GM12878 (cell line): ENCODE measurements around the gene SRL. TPM values are rescaled to one million over a fixed set of nuclear protein-coding genes. Genes with fewer than 3 reads are reported as not detected.

Experiments
- ATAC-seq: fragments of 200-7000 bp; cut with Tn5 transposase; 3 replicates; pipeline ENCODE4 v1.9.1; 2020; ENCODE audit warnings: mild to moderate bottlenecking, moderate library complexity
- BruUV-seq: library from RNA; stranded (reverse); fragments of 400-500 nt; replicated peaks from 2 replicates; lab custom pipeline; 2021; lab: Mats Ljungman, UMichigan
- CTCF ChIA-PET: fragments of 300-600 bp; sonication (Branson Sonifier 250); formaldehyde crosslinking; extraction: SDS; loops from one replicate; lab custom pipeline; 2021; ENCODE audit warnings: inconsistent platforms; lab: Yijun Ruan, JAX
- POLR2A ChIA-PET: fragments of 350-600 bp; formaldehyde crosslinking; extraction: SDS; loops from one replicate; lab custom pipeline; 2021; ENCODE audit warnings: inconsistent platforms; lab: Charles Lee
- RAD21 ChIA-PET: fragments of 300-600 bp; sonication (Branson Sonifier 250); formaldehyde crosslinking; loops from one replicate; lab custom pipeline; 2023; ENCODE audit warnings: antibody characterized with exemption; ENCODE audit not compliant: unreplicated experiment; lab: Charles Lee
- SMC1A ChIA-PET: fragments of 300-600 bp; sonication (Branson Sonifier 250); formaldehyde crosslinking; loops from one replicate; lab custom pipeline; 2023; ENCODE audit not compliant: unreplicated experiment, uncharacterized antibody; lab: Charles Lee
- DNase-seq: peaks from one replicate; pipeline ENCODE4 v3.0.0-alpha.2; 2011; ENCODE audit warnings: low read depth, low spot score
- FAIRE-seq: peaks from 3 replicates; lab custom pipeline; 2011; peaks lifted over from hg19 to GRCh38; lab: Jason Lieb, UNC
- H2AFZ ChIP-seq: 2 replicates; pipeline ENCODE4 v1.6.0; 2011; ENCODE audit warnings: low read depth, low read length, control low read depth; ENCODE audit not compliant: control insufficient read depth
- H3K27ac ChIP-seq: 2 replicates; pipeline ENCODE4 v1.5.1; 2011; ENCODE audit warnings: control low read depth; ENCODE audit not compliant: control insufficient read depth, insufficient read depth
- H3K27me3 ChIP-seq, 2 experiments: replicated peaks in 1 of 2; 2 replicates each; pipeline versions ENCODE4 v1.6.0 to v1.6.1; 2011; ENCODE audit warnings: low read length in 1 of 2; ENCODE audit not compliant: control insufficient read depth in 2 of 2, insufficient read depth in 2 of 2
- H3K36me3 ChIP-seq, 2 experiments: 2 replicates each; pipeline ENCODE4 v1.5.1; 2011; ENCODE audit warnings: low read length in 1 of 2; ENCODE audit not compliant: control insufficient read depth in 2 of 2, insufficient read depth in 2 of 2
- H3K4me1 ChIP-seq: 2 replicates; pipeline ENCODE4 v1.6.1; 2011; ENCODE audit warnings: mild to moderate bottlenecking, low read length, moderate library complexity, mixed read lengths; ENCODE audit not compliant: control insufficient read depth, insufficient read depth
- H3K4me2 ChIP-seq: 2 replicates; pipeline ENCODE4 v1.6.0; 2011; ENCODE audit warnings: control low read depth; ENCODE audit not compliant: control insufficient read depth, insufficient read depth
- H3K4me3 ChIP-seq: fragments of 200-600 bp; sonication (generic); 2 replicates; pipeline ENCODE4 v1.5.1; 2016
- H3K79me2 ChIP-seq: 2 replicates; pipeline ENCODE4 v1.6.0; 2011; ENCODE audit warnings: low read length; ENCODE audit not compliant: control insufficient read depth, insufficient read depth
- H3K9ac ChIP-seq: 2 replicates; pipeline ENCODE4 v1.8.0; 2011; ENCODE audit warnings: low read length, control low read depth, mixed read lengths; ENCODE audit not compliant: control insufficient read depth, insufficient read depth
- H3K9me3 ChIP-seq: replicated peaks from 3 replicates; pipeline ENCODE4 v1.5.1; 2011; ENCODE audit warnings: mild to moderate bottlenecking, low read length; ENCODE audit not compliant: control insufficient read depth, insufficient read depth
- H4K20me1 ChIP-seq: 2 replicates; pipeline ENCODE4 v1.6.0; 2011; ENCODE audit not compliant: control insufficient read depth, insufficient read depth
- BHLHE40 ChIP-seq, 2 experiments: fragments of 450-650 bp in 1 of 2; IDR thresholded peaks; 2 replicates each; pipeline ENCODE4 v1.6.1; 2011 to 2017; ENCODE audit warnings: low read depth in 2 of 2, borderline replicate concordance in 1 of 2, improper control_type of control experiment in 1 of 2, low read length in 1 of 2, mild to moderate bottlenecking in 1 of 2
- BRCA1 ChIP-seq: IDR thresholded peaks from 2 replicates; pipeline ENCODE4 v1.6.1; 2011; ENCODE audit warnings: low read depth, low read length, improper control_type of control experiment
- CREB1 ChIP-seq: IDR thresholded peaks from 2 replicates; pipeline ENCODE4 v1.6.1; 2012; ENCODE audit warnings: low read depth, mild to moderate bottlenecking, inconsistent platforms
- EP300 ChIP-seq, 2 experiments: fragments of 150-350 bp in 1 of 2; IDR thresholded peaks; 2 replicates each; pipeline ENCODE4 v1.6.1; 2011 to 2012; ENCODE audit warnings: low read depth in 2 of 2, low read length in 2 of 2, borderline replicate concordance in 1 of 2, improper control_type of control experiment in 1 of 2, inconsistent platforms in 1 of 2; ENCODE audit not compliant: control insufficient read depth in 1 of 2
- FOXM1 ChIP-seq: IDR thresholded peaks from 2 replicates; pipeline ENCODE4 v1.6.1; 2012; ENCODE audit warnings: low read depth, mild to moderate bottlenecking, inconsistent platforms, low read length, moderate library complexity
- GABPA ChIP-seq: IDR thresholded peaks from 2 replicates; pipeline ENCODE4 v1.6.1; 2014; ENCODE audit warnings: antibody characterized with exemption, low read depth, mild to moderate bottlenecking, inconsistent platforms
- KDM1A ChIP-seq: fragments of 200-600 bp; sonication (generic); IDR thresholded peaks from 2 replicates; pipeline ENCODE4 v1.6.1; 2016; ENCODE audit warnings: borderline replicate concordance
- POLR2AphosphoS2 ChIP-seq: IDR thresholded peaks from 2 replicates; pipeline ENCODE4 v1.6.1; 2011; ENCODE audit warnings: low read depth, mild to moderate bottlenecking, low read length, improper control_type of control experiment, moderate library complexity
- WGBS: methylation state at CpG from one replicate; pipeline ENCODE4 v1.1.6; 2016; ENCODE audit warnings: low lambda C conversion rate; ENCODE audit not compliant: insufficient replicate concordance, insufficient coverage; ENCODE audit errors: missing lambda C conversion rate; 5-methylcytosine and 5-hydroxymethylcytosine counted together
- in situ Hi-C: fragments of 300-500 bp; cut with MboI; formaldehyde crosslinking; loops from 9 replicates; pipeline ENCODE4 v1.14.3; 2018; ENCODE audit warnings: mixed read lengths
- intact Hi-C: fragments of 100-400 bp; cut with micrococcal nuclease; formaldehyde crosslinking; loops from one replicate; pipeline ENCODE4 v1.14.2; 2022; ENCODE audit not compliant: unreplicated experiment
- polyA plus RNA-seq, 11 experiments: library from polyadenylated mRNA; depleted of rRNA in 4 of 11; unstranded in 6 of 11; stranded (reverse) in 5 of 11; fragments of >200 nt; fragmentation: Nextera tagmentation in 4 of 11; fragmentation: Illumina TruSeq in 1 of 11; extraction: Ambion mirVana in 4 of 11; extraction: Trizol in 1 of 11; gene quantifications; 1 replicate in 1 of 11; 2 replicates in 10 of 11; pipeline versions ENCODE4 v1.2.1 to v1.2.3, GENCODE V29; 2011 to 2016; ENCODE audit warnings: inconsistent platforms in 2 of 11, missing spikeins in 2 of 11, low read depth in 1 of 11
- total RNA-seq, 4 experiments: library from RNA; depleted of rRNA in 3 of 4; stranded (reverse); fragments of >200 nt in 3 of 4; fragmentation: Illumina TruSeq in 1 of 4; extraction: Trizol in 1 of 4; gene quantifications; 2 replicates each; pipeline versions ENCODE4 v1.2.1 to v1.2.3, GENCODE V29; 2013 to 2021
- TF ChIP-seq, protein P1 (sequence below): fragments of 450-650 bp; IDR thresholded peaks from 2 replicates; pipeline ENCODE4 v1.6.1; 2017; ENCODE audit warnings: mild to moderate bottlenecking, low read depth, inconsistent platforms; ENCODE audit not compliant: poor library complexity, severe bottlenecking
- TF ChIP-seq, protein P2 (sequence below): IDR thresholded peaks from 2 replicates; pipeline ENCODE4 v1.6.1; 2011; ENCODE audit warnings: low read depth, mild to moderate bottlenecking, low read length, moderate library complexity, borderline replicate concordance; ENCODE audit errors: extremely low read depth
- TF ChIP-seq, protein P3 (sequence below): fragments of 450-650 bp; IDR thresholded peaks from 2 replicates; pipeline ENCODE4 v1.6.1; 2018; ENCODE audit warnings: borderline replicate concordance, mild to moderate bottlenecking; ENCODE audit not compliant: partially characterized antibody
- TF ChIP-seq, protein P4 (sequence below): fragments of 450-650 bp; IDR thresholded peaks from 2 replicates; pipeline ENCODE4 v1.6.1; 2014; ENCODE audit warnings: mild to moderate bottlenecking
- TF ChIP-seq, protein P5 (sequence below): fragments of 450-650 bp; formaldehyde crosslinking; IDR thresholded peaks from 2 replicates; pipeline ENCODE4 v1.4.0; 2022; ENCODE audit warnings: mild to moderate bottlenecking, moderate library complexity

SRL gene
- total and polyA plus RNA-seq, 10 of the 15 experiments (the other 5 are each of a cell fraction or from before 2014, with no cell fraction given) = not detected

DNA sequence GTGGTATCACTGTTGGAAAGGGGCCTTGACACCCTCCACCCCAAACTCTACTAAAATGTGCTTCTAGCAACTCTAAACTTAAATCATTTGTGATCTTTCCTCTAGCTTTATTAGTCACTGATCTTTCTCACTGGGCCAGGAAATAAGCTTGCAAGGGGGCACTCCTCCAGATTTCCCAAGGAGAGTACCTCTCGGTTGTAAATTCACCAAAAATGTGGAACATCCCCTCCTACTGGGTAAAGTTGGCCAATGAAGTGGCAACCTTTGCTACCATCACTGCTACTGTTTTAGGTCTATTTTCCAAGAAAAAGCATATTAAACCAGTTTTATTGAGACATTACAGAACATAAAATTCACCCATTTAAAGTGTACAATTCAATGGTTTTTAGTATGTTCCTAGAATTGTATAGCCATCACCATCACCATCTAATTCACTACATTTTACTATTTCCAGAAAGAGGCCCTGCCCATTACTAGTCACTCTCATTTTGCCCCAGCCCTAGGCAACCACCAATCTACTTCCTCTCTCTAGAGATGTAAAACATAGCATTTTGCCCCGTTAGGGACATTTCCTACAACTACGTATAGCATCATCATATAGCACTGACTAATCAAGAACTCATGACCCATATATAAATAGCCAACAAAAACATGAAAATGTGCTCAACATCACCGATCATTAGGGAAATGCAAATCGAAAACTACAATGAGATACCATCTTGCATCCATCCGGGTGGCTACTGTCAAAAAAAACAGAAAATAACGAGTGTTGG lies 81.0 kb downstream of the SRL start:
- no peaks in the 10 kb centered on the region for H3K4me1 ChIP-seq
- no peak overlapping the region for H2AFZ ChIP-seq
- in situ Hi-C loops (no loop called here), intact Hi-C loops (no loop called here)
- H4K20me1 ChIP-seq = no peaks in the 10 kb centered on the region
- SMC1A ChIA-PET = no interaction called here
- no peaks in the 10 kb centered on the region for H3K79me2 ChIP-seq
- ATAC-seq = peak; percentile 48; the same call in 2 of the 3 replicates
- H3K9me3 ChIP-seq = no peaks in the 10 kb centered on the region
- FAIRE-seq = no peak
- no TSS peak for BruUV-seq
- H3K27me3 ChIP-seq = no peaks in the 10 kb centered on the region
- CTCF ChIA-PET = no interaction called here
- H3K4me2 ChIP-seq = no peak overlapping the region
- no peak overlapping the region for H3K9ac ChIP-seq
- DNase-seq = no peak
- RAD21 ChIA-PET = no interaction called here
- H3K4me3 ChIP-seq = no peak overlapping the region
- WGBS = 34% methylated on average over 7 of the region's 7 CpGs
- POLR2A ChIA-PET = no interaction called here
- H3K36me3 ChIP-seq = no peaks in the 10 kb centered on the region
- H3K27ac ChIP-seq = no peak overlapping the region
- TF ChIP-seq, protein P1, sequence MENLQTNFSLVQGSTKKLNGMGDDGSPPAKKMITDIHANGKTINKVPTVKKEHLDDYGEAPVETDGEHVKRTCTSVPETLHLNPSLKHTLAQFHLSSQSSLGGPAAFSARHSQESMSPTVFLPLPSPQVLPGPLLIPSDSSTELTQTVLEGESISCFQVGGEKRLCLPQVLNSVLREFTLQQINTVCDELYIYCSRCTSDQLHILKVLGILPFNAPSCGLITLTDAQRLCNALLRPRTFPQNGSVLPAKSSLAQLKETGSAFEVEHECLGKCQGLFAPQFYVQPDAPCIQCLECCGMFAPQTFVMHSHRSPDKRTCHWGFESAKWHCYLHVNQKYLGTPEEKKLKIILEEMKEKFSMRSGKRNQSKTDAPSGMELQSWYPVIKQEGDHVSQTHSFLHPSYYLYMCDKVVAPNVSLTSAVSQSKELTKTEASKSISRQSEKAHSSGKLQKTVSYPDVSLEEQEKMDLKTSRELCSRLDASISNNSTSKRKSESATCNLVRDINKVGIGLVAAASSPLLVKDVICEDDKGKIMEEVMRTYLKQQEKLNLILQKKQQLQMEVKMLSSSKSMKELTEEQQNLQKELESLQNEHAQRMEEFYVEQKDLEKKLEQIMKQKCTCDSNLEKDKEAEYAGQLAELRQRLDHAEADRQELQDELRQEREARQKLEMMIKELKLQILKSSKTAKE = no peak
- TF ChIP-seq, protein P2, sequence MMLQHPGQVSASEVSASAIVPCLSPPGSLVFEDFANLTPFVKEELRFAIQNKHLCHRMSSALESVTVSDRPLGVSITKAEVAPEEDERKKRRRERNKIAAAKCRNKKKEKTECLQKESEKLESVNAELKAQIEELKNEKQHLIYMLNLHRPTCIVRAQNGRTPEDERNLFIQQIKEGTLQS = no peak
- no peak for TF ChIP-seq CREB1
- no peak for TF ChIP-seq POLR2AphosphoS2
- TF ChIP-seq, protein P3, sequence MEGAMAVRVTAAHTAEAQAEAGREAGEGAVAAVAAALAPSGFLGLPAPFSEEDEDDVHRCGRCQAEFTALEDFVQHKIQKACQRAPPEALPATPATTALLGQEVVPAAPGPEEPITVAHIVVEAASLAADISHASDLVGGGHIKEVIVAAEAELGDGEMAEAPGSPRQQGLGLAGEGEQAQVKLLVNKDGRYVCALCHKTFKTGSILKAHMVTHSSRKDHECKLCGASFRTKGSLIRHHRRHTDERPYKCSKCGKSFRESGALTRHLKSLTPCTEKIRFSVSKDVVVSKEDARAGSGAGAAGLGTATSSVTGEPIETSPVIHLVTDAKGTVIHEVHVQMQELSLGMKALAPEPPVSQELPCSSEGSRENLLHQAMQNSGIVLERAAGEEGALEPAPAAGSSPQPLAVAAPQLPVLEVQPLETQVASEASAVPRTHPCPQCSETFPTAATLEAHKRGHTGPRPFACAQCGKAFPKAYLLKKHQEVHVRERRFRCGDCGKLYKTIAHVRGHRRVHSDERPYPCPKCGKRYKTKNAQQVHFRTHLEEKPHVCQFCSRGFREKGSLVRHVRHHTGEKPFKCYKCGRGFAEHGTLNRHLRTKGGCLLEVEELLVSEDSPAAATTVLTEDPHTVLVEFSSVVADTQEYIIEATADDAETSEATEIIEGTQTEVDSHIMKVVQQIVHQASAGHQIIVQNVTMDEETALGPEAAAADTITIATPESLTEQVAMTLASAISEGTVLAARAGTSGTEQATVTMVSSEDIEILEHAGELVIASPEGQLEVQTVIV = no peak
- no peak for TF ChIP-seq EP300 (IDR thresholded peaks at IDR 0.05; ENCODE audit: borderline replicate concordance in 1 of 2, control insufficient read depth in 1 of 2, low read depth in 2 of 2, low read length in 2 of 2)
- TF ChIP-seq BHLHE40 (IDR thresholded peaks at IDR 0.05; ENCODE audit: borderline replicate concordance in 1 of 2, low read depth in 2 of 2, low read length in 1 of 2) = no peak
- TF ChIP-seq, protein P4, sequence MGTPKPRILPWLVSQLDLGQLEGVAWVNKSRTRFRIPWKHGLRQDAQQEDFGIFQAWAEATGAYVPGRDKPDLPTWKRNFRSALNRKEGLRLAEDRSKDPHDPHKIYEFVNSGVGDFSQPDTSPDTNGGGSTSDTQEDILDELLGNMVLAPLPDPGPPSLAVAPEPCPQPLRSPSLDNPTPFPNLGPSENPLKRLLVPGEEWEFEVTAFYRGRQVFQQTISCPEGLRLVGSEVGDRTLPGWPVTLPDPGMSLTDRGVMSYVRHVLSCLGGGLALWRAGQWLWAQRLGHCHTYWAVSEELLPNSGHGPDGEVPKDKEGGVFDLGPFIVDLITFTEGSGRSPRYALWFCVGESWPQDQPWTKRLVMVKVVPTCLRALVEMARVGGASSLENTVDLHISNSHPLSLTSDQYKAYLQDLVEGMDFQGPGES = no peak
- TF ChIP-seq FOXM1 = no peak
- no peak for TF ChIP-seq KDM1A
- TF ChIP-seq BRCA1 = no peak
- TF ChIP-seq, protein P5, sequence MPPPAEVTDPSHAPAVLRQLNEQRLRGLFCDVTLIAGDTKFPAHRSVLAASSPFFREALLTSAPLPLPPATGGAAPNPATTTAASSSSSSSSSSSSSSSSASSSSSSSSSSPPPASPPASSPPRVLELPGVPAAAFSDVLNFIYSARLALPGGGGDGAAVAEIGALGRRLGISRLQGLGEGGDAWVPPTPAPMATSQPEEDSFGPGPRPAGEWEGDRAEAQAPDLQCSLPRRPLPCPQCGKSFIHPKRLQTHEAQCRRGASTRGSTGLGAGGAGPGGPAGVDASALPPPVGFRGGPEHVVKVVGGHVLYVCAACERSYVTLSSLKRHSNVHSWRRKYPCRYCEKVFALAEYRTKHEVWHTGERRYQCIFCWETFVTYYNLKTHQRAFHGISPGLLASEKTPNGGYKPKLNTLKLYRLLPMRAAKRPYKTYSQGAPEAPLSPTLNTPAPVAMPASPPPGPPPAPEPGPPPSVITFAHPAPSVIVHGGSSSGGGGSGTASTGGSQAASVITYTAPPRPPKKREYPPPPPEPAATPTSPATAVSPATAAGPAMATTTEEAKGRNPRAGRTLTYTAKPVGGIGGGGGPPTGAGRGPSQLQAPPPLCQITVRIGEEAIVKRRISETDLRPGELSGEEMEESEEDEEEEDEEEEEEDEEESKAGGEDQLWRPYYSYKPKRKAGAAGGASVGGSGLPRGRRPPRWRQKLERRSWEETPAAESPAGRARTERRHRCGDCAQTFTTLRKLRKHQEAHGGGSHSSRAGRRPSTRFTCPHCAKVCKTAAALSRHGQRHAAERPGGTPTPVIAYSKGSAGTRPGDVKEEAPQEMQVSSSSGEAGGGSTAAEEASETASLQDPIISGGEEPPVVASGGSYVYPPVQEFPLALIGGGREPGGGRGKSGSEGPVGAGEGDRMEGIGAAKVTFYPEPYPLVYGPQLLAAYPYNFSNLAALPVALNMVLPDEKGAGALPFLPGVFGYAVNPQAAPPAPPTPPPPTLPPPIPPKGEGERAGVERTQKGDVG (CRISPR knock-in tag) = no peak
- no peak for TF ChIP-seq GABPA
